Measurements from ENCODE around the gene LILRB5. TPM values are rescaled to one million over a fixed set of nuclear protein-coding genes. Genes with fewer than 3 reads are reported as not detected.
"Not testable (repeated sequence)": the region's sequence is repeated elsewhere in the genome, so short reads cannot be mapped to it uniquely, and the experiment has no call there.

LILRB5 gene
- total RNA-seq, 1 experiment from 2014 or later: not detected

- H3K27me3 ChIP-seq (ENCODE audit: insufficient read depth, low read length): no peaks in the 10 kb centered on the region
- H3K4me2 ChIP-seq (ENCODE audit: low read length): no peak overlapping the region
- BruUV-seq (replicated peaks): no TSS peak
- H2AFZ ChIP-seq (ENCODE audit: low read depth, low read length, poor library complexity, severe bottlenecking): no peak overlapping the region
- no peaks in the 10 kb centered on the region for H4K20me1 ChIP-seq (ENCODE audit: insufficient read depth)
- CTCF ChIA-PET: no interaction called here
- intact Hi-C loops (cut with micrococcal nuclease): no loop called here
- no peaks in the 10 kb centered on the region for H3K9me3 ChIP-seq (ENCODE audit: control insufficient read depth in 1 of 2, insufficient read depth in 1 of 2, low read depth in 1 of 2, low read length in 2 of 2)
- RAD21 ChIA-PET (ENCODE audit: low non-redundant PET in 1 of 2, low total read pairs in 2 of 2, uncharacterized antibody in 2 of 2, unreplicated experiment in 2 of 2): no interaction called here
- no peaks in the 10 kb centered on the region for H3K9me2 ChIP-seq (ENCODE audit: insufficient read depth)
- H3K4me1 ChIP-seq (ENCODE audit: control insufficient read depth in 1 of 2, insufficient read depth in 2 of 2, low read length in 2 of 2): no peaks in the 10 kb centered on the region
- no peak overlapping the region for H3K27ac ChIP-seq (ENCODE audit: low read depth, low read length)
- ATAC-seq: no peak
- H3K9ac ChIP-seq (ENCODE audit: low read length): no peak overlapping the region
- no peaks in the 10 kb centered on the region for H3K79me2 ChIP-seq (ENCODE audit: insufficient read depth, low read length)
- no peak for DNase-seq (ENCODE audit: low read depth, low spot score)
- POLR2A ChIA-PET: no interaction called here
- H3K4me3 ChIP-seq (replicated peaks in 1 of 2; ENCODE audit: low read depth in 1 of 2, low read length in 2 of 2): no peak overlapping the region
- no peak for TF ChIP-seq ATF3 (IDR thresholded peaks at IDR 0.05)
- no peak for TF ChIP-seq TCF7L2 (IDR thresholded peaks at IDR 0.05; ENCODE audit: borderline replicate concordance, extremely low read depth, insufficient read depth, insufficient read length)
- TF ChIP-seq, protein P1, sequence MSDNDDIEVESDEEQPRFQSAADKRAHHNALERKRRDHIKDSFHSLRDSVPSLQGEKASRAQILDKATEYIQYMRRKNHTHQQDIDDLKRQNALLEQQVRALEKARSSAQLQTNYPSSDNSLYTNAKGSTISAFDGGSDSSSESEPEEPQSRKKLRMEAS (IDR thresholded peaks at IDR 0.05): no peak
- no peak for TF ChIP-seq ZFX (IDR thresholded peaks at IDR 0.05)
- TF ChIP-seq RAD21 (IDR thresholded peaks at IDR 0.05; ENCODE audit: low read depth): no peak
- TF ChIP-seq FOSL1 (IDR thresholded peaks at IDR 0.05; ENCODE audit: low read depth): no peak
- no peak for TF ChIP-seq POLR2AphosphoS5 (IDR thresholded peaks at IDR 0.05; ENCODE audit: low read depth, low read length)
- TF ChIP-seq ELF1 (IDR thresholded peaks at IDR 0.05; ENCODE audit: borderline replicate concordance, low read depth): no peak
- TF ChIP-seq REST (IDR thresholded peaks at IDR 0.05; ENCODE audit: low read depth): no peak
- no peak for TF ChIP-seq POLR2A (IDR thresholded peaks at IDR 0.05; ENCODE audit: borderline replicate concordance, extremely low read depth, insufficient read depth, insufficient read length)
- no peak for TF ChIP-seq YY1 (IDR thresholded peaks at IDR 0.05; ENCODE audit: extremely low read depth, insufficient replicate concordance, low read depth, low read length)
- no peak for TF ChIP-seq ZBTB33 (IDR thresholded peaks at IDR 0.05; ENCODE audit: extremely low read depth, insufficient replicate concordance, low read length)
- TF ChIP-seq EZH2 (IDR thresholded peaks at IDR 0.05): no peak
- no peak for TF ChIP-seq SP1 (IDR thresholded peaks at IDR 0.05; ENCODE audit: low read depth)
- no peak for TF ChIP-seq JUND (IDR thresholded peaks at IDR 0.05)
- no peak for TF ChIP-seq SIN3A (IDR thresholded peaks at IDR 0.05; ENCODE audit: low read depth)
- no peaks in the 10 kb centered on the region for H3K36me3 ChIP-seq (ENCODE audit: control insufficient read depth in 1 of 2, insufficient read depth in 2 of 2, low read length in 2 of 2)
Observed at GRCh38 chr19:54218259-54218658, 38.8 kb downstream of the LILRB5 start.

- H3K9ac ChIP-seq (ENCODE audit: low read length); H3K36me3 ChIP-seq (ENCODE audit: control insufficient read depth in 1 of 2, insufficient read depth in 2 of 2, low read length in 2 of 2); POLR2A ChIA-PET; H4K20me1 ChIP-seq (ENCODE audit: insufficient read depth); DNase-seq (ENCODE audit: low read depth, low spot score); H3K4me2 ChIP-seq (ENCODE audit: low read length); intact Hi-C loops (cut with micrococcal nuclease); H3K79me2 ChIP-seq (ENCODE audit: insufficient read depth, low read length); H3K9me3 ChIP-seq (ENCODE audit: control insufficient read depth in 1 of 2, insufficient read depth in 1 of 2, low read depth in 1 of 2, low read length in 2 of 2); H3K9me2 ChIP-seq (ENCODE audit: insufficient read depth); H3K27ac ChIP-seq (ENCODE audit: low read depth, low read length); RAD21 ChIA-PET (ENCODE audit: low non-redundant PET in 1 of 2, low total read pairs in 2 of 2, uncharacterized antibody in 2 of 2, unreplicated experiment in 2 of 2); H3K4me1 ChIP-seq (ENCODE audit: control insufficient read depth in 1 of 2, insufficient read depth in 2 of 2, low read length in 2 of 2); H3K4me3 ChIP-seq (replicated peaks in 1 of 2; ENCODE audit: low read depth in 1 of 2, low read length in 2 of 2); CTCF ChIA-PET; H3K27me3 ChIP-seq (ENCODE audit: insufficient read depth, low read length); H2AFZ ChIP-seq (ENCODE audit: low read depth, low read length, poor library complexity, severe bottlenecking); BruUV-seq (replicated peaks); ATAC-seq: not testable (repeated sequence)
Observed at GRCh38 chr19:54217517-54218247, 39.4 kb downstream of the LILRB5 start.

Data from HCT116 (cell line).